HG03521 (cell line): ENCODE results near the gene ENTHD1.

ENCODE experiments used
- ATAC-seq: cut with Tn5 transposase; IDR thresholded peaks from one replicate; pipeline ENCODE4 v1.9.1; 2021; ENCODE audit warnings: mild to moderate bottlenecking, moderate library complexity; ENCODE audit not compliant: unreplicated experiment

Gene ENTHD1

GRCh38 chr22:39718921-39719475 lies 174.6 kb downstream of the ENTHD1 start:
- ATAC-seq = no peak

GRCh38 chr22:39718206-39718605 lies 175.4 kb downstream of the ENTHD1 start:
- no peak for ATAC-seq

- ATAC-seq = no peak
Measured at GRCh38 chr22:39717099-39717498, 176.5 kb downstream of the ENTHD1 start.

GRCh38 chr22:39716534-39716933 lies 177.0 kb downstream of the ENTHD1 start:
- no peak for ATAC-seq

- ATAC-seq = no peak
Measured at GRCh38 chr22:39715778-39716495, 177.6 kb downstream of the ENTHD1 start.

- ATAC-seq = no peak
Measured at GRCh38 chr22:39714321-39714720, 179.2 kb downstream of the ENTHD1 start.

- no peak for ATAC-seq
Measured at GRCh38 chr22:39713799-39714290, 179.7 kb downstream of the ENTHD1 start.

- ATAC-seq = no peak
Measured at GRCh38 chr22:39712751-39713525, 180.6 kb downstream of the ENTHD1 start.

- no peak for ATAC-seq
Measured at GRCh38 chr22:39712081-39712480, 181.5 kb downstream of the ENTHD1 start.

- no peak for ATAC-seq
Measured at GRCh38 chr22:39710380-39711150, 183.0 kb downstream of the ENTHD1 start.

GRCh38 chr22:39707816-39708215 lies 185.7 kb downstream of the ENTHD1 start:
- no peak for ATAC-seq

GRCh38 chr22:39707351-39707750 lies 186.2 kb downstream of the ENTHD1 start:
- ATAC-seq = no peak

GRCh38 chr22:39706376-39707140 lies 187.0 kb downstream of the ENTHD1 start:
- no peak for ATAC-seq

- ATAC-seq = no peak
Measured at GRCh38 chr22:39705386-39705785, 188.2 kb downstream of the ENTHD1 start.

- ATAC-seq = no peak
Measured at GRCh38 chr22:39703928-39704639, 189.5 kb downstream of the ENTHD1 start.

GRCh38 chr22:39703091-39703490 lies 190.5 kb downstream of the ENTHD1 start:
- ATAC-seq = no peak

GRCh38 chr22:39700565-39700964 lies 193.0 kb downstream of the ENTHD1 start:
- ATAC-seq = no peak

- ATAC-seq = no peak
Measured at GRCh38 chr22:39699631-39700360, 193.8 kb downstream of the ENTHD1 start.
